Transverse colon (tissue), 4 donors: ENCODE data around the gene PPP1R7. TPM values are rescaled to one million over a fixed set of nuclear protein-coding genes. Genes with fewer than 3 reads are reported as not detected.

Source experiments
- DNase-seq: peaks from one replicate; pipeline ENCODE4 v3.0.0-alpha.2; 2019
- H3K27ac ChIP-seq, 4 donors: fragments of 200-600 bp; sonication (generic); 2 replicates each; pipeline ENCODE4 v1.5.1; 2016 to 2018; ENCODE audit warnings: inconsistent platforms in 4 of 4
- H3K27me3 ChIP-seq: fragments of 200-600 bp; sonication (generic); 2 replicates; pipeline ENCODE4 v1.5.1; 2017; ENCODE audit warnings: inconsistent platforms
- H3K36me3 ChIP-seq, 4 donors: fragments of 200-600 bp; sonication (generic); 2 replicates each; pipeline ENCODE4 v1.5.1; 2017 to 2019; ENCODE audit warnings: inconsistent platforms in 4 of 4
- H3K4me1 ChIP-seq, 4 donors: fragments of 200-600 bp; sonication (generic); 2 replicates each; pipeline ENCODE4 v1.5.1; 2017 to 2020; ENCODE audit warnings: inconsistent platforms in 4 of 4
- H3K4me3 ChIP-seq, 4 donors: fragments of 200-600 bp; sonication (generic); 1 replicate in 1 of 4; 2 replicates in 3 of 4; pipeline versions ENCODE4 v1.5.1 to v1.6.1; 2017 to 2019; ENCODE audit warnings: inconsistent platforms in 4 of 4
- H3K9me3 ChIP-seq, 2 donors: fragments of 200-600 bp; sonication (generic); 2 replicates each; pipeline ENCODE4 v1.5.1; 2017 to 2019; ENCODE audit warnings: inconsistent platforms in 2 of 2
- EP300 ChIP-seq: sonication (generic); formaldehyde crosslinking; IDR thresholded peaks from one replicate; pipeline ENCODE4 v1.6.1; 2017; ENCODE audit warnings: antibody characterized with exemption, low read depth
- POLR2A ChIP-seq: fragments of 450-650 bp; IDR thresholded peaks from one replicate; pipeline ENCODE4 v1.6.1; 2016; ENCODE audit warnings: antibody characterized with exemption, mild to moderate bottlenecking, moderate library complexity
- POLR2AphosphoS5 ChIP-seq, 3 donors: sonication (generic); formaldehyde crosslinking; IDR thresholded peaks; one replicate each; pipeline ENCODE4 v1.6.1; 2016; ENCODE audit warnings: antibody characterized with exemption in 3 of 3
- WGBS, 2 donors: methylation state at CpG; one replicate each; pipeline ENCODE4 v1.1.5; 2018; ENCODE audit warnings: low coverage in 1 of 2; 5-methylcytosine and 5-hydroxymethylcytosine counted together
- in situ Hi-C, 4 donors: fragments of 200-750 bp; cut with MboI; loops; one replicate each; pipeline versions ENCODE4 v1.15.0 to v1.15.1; 2017; ENCODE audit warnings: low sequenced_read_pairs in 3 of 4, low pct_ligation_motif_present in 1 of 4, low pct_unique_long_range_greater_than_20kb in 1 of 4
- intact Hi-C: fragments of 100-400 bp; cut with DNase I; formaldehyde crosslinking; loops from one replicate; pipeline ENCODE4 v1.15.1; 2023; ENCODE audit warnings: low total_unique reads
- total RNA-seq, 4 donors: library from RNA; depleted of rRNA; stranded (reverse); fragments of >200 nt; gene quantifications; one replicate each; pipeline ENCODE4 v1.1.0, GENCODE V29; 2016
- TF ChIP-seq, protein P1 (sequence below), 5 experiments: fragments of 200-600 bp in 3 of 5; fragments of 450-650 bp in 2 of 5; sonication (generic) in 3 of 5; IDR thresholded peaks; 1 replicate in 2 of 5; 2 replicates in 3 of 5; pipeline ENCODE4 v1.5.1; 2016 to 2017; ENCODE audit warnings: antibody characterized with exemption in 5 of 5, inconsistent platforms in 3 of 5, mild to moderate bottlenecking in 2 of 5, moderate library complexity in 1 of 5

The PPP1R7 gene
- total RNA-seq, 4 donors from 2014 or later: 10.8 to 84.2 (median 46.5) TPM

- no peaks in the 10 kb centered on the region for H3K36me3 ChIP-seq
- in situ Hi-C loops: no loop called here
- no peak overlapping the region for H3K27ac ChIP-seq
- H3K9me3 ChIP-seq: no peaks in the 10 kb centered on the region
- no peaks in the 10 kb centered on the region for H3K4me1 ChIP-seq
- WGBS, 2 donors: 42% methylated on average over 2 of the region's 2 CpGs; no CpG with 5 or more reads in 1 of the 2 donors
- no peak for DNase-seq
- intact Hi-C loops: no loop called here
- no peak for TF ChIP-seq POLR2A
- no peak for TF ChIP-seq EP300
- TF ChIP-seq, protein P1, sequence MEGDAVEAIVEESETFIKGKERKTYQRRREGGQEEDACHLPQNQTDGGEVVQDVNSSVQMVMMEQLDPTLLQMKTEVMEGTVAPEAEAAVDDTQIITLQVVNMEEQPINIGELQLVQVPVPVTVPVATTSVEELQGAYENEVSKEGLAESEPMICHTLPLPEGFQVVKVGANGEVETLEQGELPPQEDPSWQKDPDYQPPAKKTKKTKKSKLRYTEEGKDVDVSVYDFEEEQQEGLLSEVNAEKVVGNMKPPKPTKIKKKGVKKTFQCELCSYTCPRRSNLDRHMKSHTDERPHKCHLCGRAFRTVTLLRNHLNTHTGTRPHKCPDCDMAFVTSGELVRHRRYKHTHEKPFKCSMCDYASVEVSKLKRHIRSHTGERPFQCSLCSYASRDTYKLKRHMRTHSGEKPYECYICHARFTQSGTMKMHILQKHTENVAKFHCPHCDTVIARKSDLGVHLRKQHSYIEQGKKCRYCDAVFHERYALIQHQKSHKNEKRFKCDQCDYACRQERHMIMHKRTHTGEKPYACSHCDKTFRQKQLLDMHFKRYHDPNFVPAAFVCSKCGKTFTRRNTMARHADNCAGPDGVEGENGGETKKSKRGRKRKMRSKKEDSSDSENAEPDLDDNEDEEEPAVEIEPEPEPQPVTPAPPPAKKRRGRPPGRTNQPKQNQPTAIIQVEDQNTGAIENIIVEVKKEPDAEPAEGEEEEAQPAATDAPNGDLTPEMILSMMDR (IDR thresholded peaks at IDR 0.05): no peak
- TF ChIP-seq POLR2AphosphoS5 (IDR thresholded peaks at IDR 0.05): no peak
- H3K4me3 ChIP-seq: no peak overlapping the region
- no peaks in the 10 kb centered on the region for H3K27me3 ChIP-seq
Measured at GRCh38 chr2:241211276-241211675, 61.0 kb downstream of the PPP1R7 start.

DNA sequence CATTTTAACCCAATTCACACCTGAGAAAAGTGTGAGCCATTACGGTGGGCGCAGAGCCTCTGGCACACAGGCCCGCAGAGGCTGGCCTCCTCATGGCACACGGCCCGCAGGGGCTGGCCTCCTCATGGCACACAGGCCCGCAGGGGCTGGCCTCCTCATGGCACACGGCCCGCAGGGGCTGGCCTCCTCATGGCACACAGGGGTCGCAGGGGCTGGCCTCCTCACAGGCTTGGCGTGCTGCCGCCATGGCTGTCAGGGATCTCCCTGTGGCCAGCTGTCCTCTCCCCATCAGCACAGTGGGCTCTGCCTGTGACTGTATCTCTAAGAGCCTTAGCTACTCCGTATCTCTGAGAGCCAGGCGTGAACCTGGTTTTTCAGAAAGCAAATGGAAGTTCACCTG is 62.8 kb downstream of the PPP1R7 start:
- TF ChIP-seq POLR2A (no peak), EP300 (no peak), POLR2AphosphoS5 (IDR thresholded peaks at IDR 0.05) (no peak)
- TF ChIP-seq, protein P1 (IDR thresholded peaks at IDR 0.05): no peak
- H3K36me3 ChIP-seq: no peaks in the 10 kb centered on the region
- DNase-seq: no peak
- in situ Hi-C loops: no loop called here
- H3K9me3 ChIP-seq: no peaks in the 10 kb centered on the region
- no peak overlapping the region for H3K4me3 ChIP-seq
- peaks cover 0 to 7% (median 0%) of the 10 kb centered on the region in 4 donors for H3K4me1 ChIP-seq
- WGBS, 2 donors: 87% methylated on average over 13 of the region's 13 CpGs; no CpG with 5 or more reads in 1 of the 2 donors
- no peaks in the 10 kb centered on the region for H3K27me3 ChIP-seq
- intact Hi-C loops: no loop called here
- H3K27ac ChIP-seq: no peak overlapping the region

- intact Hi-C loops: no loop called here
- in situ Hi-C loops: no loop called here
Measured at GRCh38 chr2:241213567-241213966, 63.3 kb downstream of the PPP1R7 start.

DNA sequence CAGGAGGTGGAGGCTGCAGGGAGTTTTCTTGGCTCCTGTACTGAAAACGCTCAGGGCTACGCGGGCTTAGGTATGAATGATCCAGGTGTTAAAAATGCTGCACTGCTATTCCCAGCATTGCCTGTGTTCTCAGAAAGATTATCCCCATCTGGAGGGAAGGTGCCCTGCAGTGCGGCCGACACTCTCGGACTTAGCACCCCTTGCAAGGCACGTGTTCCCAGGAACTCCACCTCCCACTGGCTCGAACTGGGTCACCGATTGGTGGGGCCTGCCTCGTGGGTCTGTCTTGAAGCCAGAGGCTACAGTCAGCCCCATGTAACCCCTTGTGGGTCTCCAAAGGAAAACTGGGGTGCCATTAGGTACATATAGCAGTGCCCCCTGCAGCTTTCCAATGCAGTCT is 63.9 kb downstream of the PPP1R7 start:
- in situ Hi-C loops (no loop called here), intact Hi-C loops (no loop called here)
- Histone ChIP-seq H3K4me3 (no peak overlapping the region), H3K27me3 (no peaks in the 10 kb centered on the region), H3K36me3 (no peaks in the 10 kb centered on the region), H3K9me3 (no peaks in the 10 kb centered on the region), H3K4me1 (peaks cover 7 to 18% (median 10%) of the 10 kb centered on the region in 4 donors), H3K27ac (no peak overlapping the region)
- DNase-seq: no peak
- TF ChIP-seq EP300 (no peak), POLR2AphosphoS5 (IDR thresholded peaks at IDR 0.05) (no peak), POLR2A (no peak)
- TF ChIP-seq, protein P1 (IDR thresholded peaks at IDR 0.05): no peak
- WGBS, 2 donors: 67% methylated on average over 9 of the region's 10 CpGs; no CpG with 5 or more reads in 1 of the 2 donors

More at GRCh38 chr2:241213567-241213966, 63.3 kb downstream of the PPP1R7 start:
- Histone ChIP-seq H3K36me3 (no peaks in the 10 kb centered on the region), H3K27ac (no peak overlapping the region), H3K9me3 (no peaks in the 10 kb centered on the region), H3K4me3 (no peak overlapping the region), H3K27me3 (no peaks in the 10 kb centered on the region), H3K4me1 (peaks cover 2 to 12% (median 4%) of the 10 kb centered on the region in 4 donors)
- 65% methylated on average over 7 of the region's 7 CpGs; no CpG with 5 or more reads in 1 of the 2 donors for WGBS, 2 donors
- no peak for DNase-seq
- TF ChIP-seq POLR2AphosphoS5 (IDR thresholded peaks at IDR 0.05) (no peak), EP300 (no peak), POLR2A (no peak)
- TF ChIP-seq, protein P1 (IDR thresholded peaks at IDR 0.05): no peak
